HEK293T (cell line): ENCODE measurements around the gene AGAP1.

ENCODE experiments used
- CTCF ChIA-PET: fragments of 350-600 bp; formaldehyde crosslinking; extraction: SDS; loops from one replicate; lab custom pipeline; 2021; ENCODE audit warnings: antibody characterized with exemption, inconsistent platforms; lab: Yijun Ruan, JAX
- POLR2A ChIA-PET: fragments of 350-600 bp; formaldehyde crosslinking; extraction: SDS; loops from one replicate; lab custom pipeline; 2020; ENCODE audit warnings: antibody characterized with exemption, inconsistent platforms; lab: Yijun Ruan, JAX
- DNase-seq: peaks from one replicate; pipeline ENCODE4 v3.0.0; 2012; ENCODE audit warnings: mixed read lengths; ENCODE audit errors: extremely low spot score
- ARNT ChIP-seq: fragments of 450-650 bp; IDR thresholded peaks from 2 replicates; pipeline ENCODE4 v1.6.1; 2017; ENCODE audit warnings: mild to moderate bottlenecking
- BHLHE40 ChIP-seq: fragments of 450-650 bp; IDR thresholded peaks from 2 replicates; pipeline ENCODE4 v1.6.1; 2016; ENCODE audit warnings: mild to moderate bottlenecking, moderate library complexity, borderline replicate concordance
- CTBP1 ChIP-seq: fragments of 450-650 bp; IDR thresholded peaks from 2 replicates; pipeline ENCODE4 v1.6.1; 2016; ENCODE audit warnings: borderline replicate concordance
- ELF4 ChIP-seq: fragments of 450-650 bp; IDR thresholded peaks from 2 replicates; pipeline ENCODE4 v1.6.1; 2017; ENCODE audit warnings: antibody characterized with exemption
- FOXA1 ChIP-seq: fragments of 450-650 bp; IDR thresholded peaks from 2 replicates; pipeline ENCODE4 v1.6.1; 2016; ENCODE audit warnings: mild to moderate bottlenecking
- FOXK2 ChIP-seq: fragments of 450-650 bp; IDR thresholded peaks from 2 replicates; pipeline ENCODE4 v1.6.1; 2016; ENCODE audit warnings: mild to moderate bottlenecking
- FOXM1 ChIP-seq: fragments of 450-650 bp; IDR thresholded peaks from 2 replicates; pipeline ENCODE4 v1.6.1; 2017; ENCODE audit warnings: mild to moderate bottlenecking, borderline replicate concordance
- HDGF ChIP-seq: fragments of 450-650 bp; IDR thresholded peaks from 2 replicates; pipeline ENCODE4 v1.6.1; 2017; ENCODE audit warnings: antibody characterized with exemption, borderline replicate concordance
- L3MBTL2 ChIP-seq: fragments of 450-650 bp; conservative IDR thresholded peaks from 2 replicates; pipeline ENCODE4 v1.6.1; 2016; ENCODE audit warnings: mild to moderate bottlenecking
- LEF1 ChIP-seq: fragments of 450-650 bp; IDR thresholded peaks from 2 replicates; pipeline ENCODE4 v1.6.1; 2017; ENCODE audit warnings: mild to moderate bottlenecking, borderline replicate concordance
- NFRKB ChIP-seq: fragments of 450-650 bp; IDR thresholded peaks from 2 replicates; pipeline ENCODE4 v1.6.1; 2016; ENCODE audit warnings: mild to moderate bottlenecking, moderate library complexity
- SP1 ChIP-seq: fragments of 450-650 bp; IDR thresholded peaks from 2 replicates; pipeline ENCODE4 v1.6.1; 2017
- SUZ12 ChIP-seq: fragments of 450-650 bp; IDR thresholded peaks from 2 replicates; pipeline ENCODE4 v1.6.1; 2016; ENCODE audit warnings: mild to moderate bottlenecking
- TARDBP ChIP-seq: fragments of 450-650 bp; IDR thresholded peaks from 2 replicates; pipeline ENCODE4 v1.6.1; 2016
- ZNF384 ChIP-seq: fragments of 450-650 bp; IDR thresholded peaks from 2 replicates; pipeline ENCODE4 v1.6.1; 2016
- TF ChIP-seq, protein P1 (sequence below): fragments of 450-650 bp; IDR thresholded peaks from 2 replicates; pipeline ENCODE4 v1.6.1; 2016

AGAP1 gene

GRCh38 chr2:235623752-235624151 lies 129.9 kb downstream of the AGAP1 start:
- no peak for TF ChIP-seq BHLHE40
- no peak for TF ChIP-seq ELF4
- TF ChIP-seq LEF1 = no peak
- TF ChIP-seq L3MBTL2 = no peak
- TF ChIP-seq FOXK2 = no peak
- TF ChIP-seq FOXM1 = no peak
- no peak for TF ChIP-seq HDGF
- TF ChIP-seq, protein P1, sequence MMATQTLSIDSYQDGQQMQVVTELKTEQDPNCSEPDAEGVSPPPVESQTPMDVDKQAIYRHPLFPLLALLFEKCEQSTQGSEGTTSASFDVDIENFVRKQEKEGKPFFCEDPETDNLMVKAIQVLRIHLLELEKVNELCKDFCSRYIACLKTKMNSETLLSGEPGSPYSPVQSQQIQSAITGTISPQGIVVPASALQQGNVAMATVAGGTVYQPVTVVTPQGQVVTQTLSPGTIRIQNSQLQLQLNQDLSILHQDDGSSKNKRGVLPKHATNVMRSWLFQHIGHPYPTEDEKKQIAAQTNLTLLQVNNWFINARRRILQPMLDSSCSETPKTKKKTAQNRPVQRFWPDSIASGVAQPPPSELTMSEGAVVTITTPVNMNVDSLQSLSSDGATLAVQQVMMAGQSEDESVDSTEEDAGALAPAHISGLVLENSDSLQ = no peak
- TF ChIP-seq TARDBP = no peak
- TF ChIP-seq ZNF384 = no peak
- no peak for TF ChIP-seq NFRKB
- no peak for TF ChIP-seq ARNT
- no peak for TF ChIP-seq SP1
- POLR2A ChIA-PET = no interaction called here
- CTCF ChIA-PET = no interaction called here
- no peak for DNase-seq

- ChIA-PET CTCF (no interaction called here), POLR2A (no interaction called here)
- TF ChIP-seq FOXM1 (no peak), ZNF384 (no peak)
These were observed 132.8 kb downstream of the AGAP1 start for GRCh38 chr2:235626658-235627057.

DNA sequence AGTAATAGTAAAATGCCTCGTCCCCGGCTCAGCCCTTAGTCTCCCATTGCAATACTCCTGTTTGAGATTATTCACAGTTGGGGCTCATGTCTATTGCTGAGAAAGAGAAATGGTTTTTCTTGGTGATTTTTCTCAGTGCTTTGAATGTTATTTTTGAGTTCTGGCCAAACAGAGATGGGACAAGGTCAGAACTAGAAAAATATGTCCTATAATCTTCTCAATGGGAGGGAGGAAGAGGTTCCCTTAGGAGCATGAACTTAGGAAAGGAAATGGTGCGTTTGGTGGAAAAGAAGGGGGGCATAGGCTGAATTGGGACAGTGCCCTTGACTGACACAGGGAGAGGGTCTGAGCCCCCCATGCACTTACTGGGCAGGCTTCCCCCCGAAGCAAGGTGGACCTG lies 133.8 kb downstream of the AGAP1 start:
- ChIA-PET CTCF (interaction anchor here (1.1 kb wide), 1 partner anchor 11 kb away, joined by 4 read pairs; no protein-coding TSS in a partner anchor), POLR2A (no interaction called here)
- no peak for DNase-seq
- TF ChIP-seq SP1 (no peak), TARDBP (no peak), SUZ12 (no peak), FOXM1 (no peak), FOXA1 (no peak), NFRKB (no peak), LEF1 (no peak), CTBP1 (no peak), ELF4 (no peak), BHLHE40 (no peak), HDGF (no peak), ZNF384 (no peak), FOXK2 (no peak), L3MBTL2 (no peak), ARNT (no peak)
- TF ChIP-seq, protein P1 = no peak

More at GRCh38 chr2:235626658-235627057, 132.8 kb downstream of the AGAP1 start:
- no peak for DNase-seq

- no peak for DNase-seq
- CTCF ChIA-PET = no interaction called here
- TF ChIP-seq L3MBTL2 (no peak), FOXK2 (no peak), SUZ12 (no peak), FOXA1 (no peak), BHLHE40 (no peak), SP1 (no peak), CTBP1 (no peak), LEF1 (no peak), HDGF (no peak), ARNT (no peak), ELF4 (no peak), TARDBP (no peak), ZNF384 (no peak), FOXM1 (no peak)
- TF ChIP-seq, protein P1 = no peak
- POLR2A ChIA-PET = no interaction called here
These were observed 137.0 kb downstream of the AGAP1 start for GRCh38 chr2:235630718-235631296.

DNA sequence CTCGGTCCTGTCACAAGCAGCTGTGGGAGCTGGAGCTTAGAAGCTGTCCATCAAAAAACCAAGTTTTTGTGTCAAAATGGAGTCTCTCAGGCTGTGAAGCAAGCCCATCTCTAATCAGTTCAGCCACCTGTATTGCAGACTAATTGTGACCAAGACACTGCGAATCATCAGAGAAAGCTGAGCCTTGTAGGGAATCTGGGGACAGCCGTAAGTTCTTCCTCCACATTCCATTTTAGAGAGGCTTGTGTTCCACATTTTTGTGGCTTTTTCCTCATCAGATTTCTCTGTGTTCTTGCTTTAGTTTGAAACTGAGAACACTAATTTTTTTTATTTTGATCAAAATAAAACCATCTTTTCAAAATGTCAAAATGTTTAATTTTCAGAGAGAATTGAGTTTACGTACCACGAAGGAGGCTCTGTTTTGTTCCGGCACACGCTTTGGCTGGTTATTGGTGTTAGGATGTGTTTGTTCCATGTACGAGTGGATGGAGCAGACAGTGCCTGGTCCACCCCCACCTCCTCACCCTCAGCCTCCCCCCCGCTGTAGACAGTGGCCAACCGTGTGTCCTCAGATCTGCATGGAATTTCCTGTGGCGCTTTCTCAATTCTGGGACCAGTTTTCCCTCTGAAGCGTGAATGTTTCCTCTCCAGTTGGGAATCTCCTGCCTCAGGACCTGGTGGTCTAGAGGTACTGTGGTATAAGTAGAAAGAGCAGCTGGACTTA lies 140.8 kb downstream of the AGAP1 start:
- ChIA-PET CTCF (no interaction called here), POLR2A (no interaction called here)
- TF ChIP-seq HDGF = no peak
- no peak for TF ChIP-seq BHLHE40
- TF ChIP-seq CTBP1 = no peak
- no peak for TF ChIP-seq SP1
- no peak for TF ChIP-seq L3MBTL2
- TF ChIP-seq ARNT = no peak
- TF ChIP-seq, protein P1 = no peak
- no peak for TF ChIP-seq TARDBP
- TF ChIP-seq FOXK2 = no peak
- no peak for TF ChIP-seq LEF1
- TF ChIP-seq FOXM1 = no peak
- TF ChIP-seq SUZ12 = no peak
- TF ChIP-seq ZNF384 = no peak
- no peak for TF ChIP-seq FOXA1
- TF ChIP-seq NFRKB = no peak
- TF ChIP-seq ELF4 = no peak
- DNase-seq = no peak
